HG03045 (cell line): ENCODE data around the gene HSF2.
"Not testable (repeated sequence)": the region's sequence is repeated elsewhere in the genome, so short reads cannot be mapped to it uniquely, and the experiment has no call there.

Source experiments
- ATAC-seq: cut with Tn5 transposase; IDR thresholded peaks from one replicate; pipeline ENCODE4 v1.9.1; 2021; ENCODE audit warnings: mild to moderate bottlenecking, moderate library complexity; ENCODE audit not compliant: unreplicated experiment

Gene HSF2

GRCh38 chr6:122452509-122452908 is 53.1 kb downstream of the HSF2 start:
- ATAC-seq: no peak

DNA sequence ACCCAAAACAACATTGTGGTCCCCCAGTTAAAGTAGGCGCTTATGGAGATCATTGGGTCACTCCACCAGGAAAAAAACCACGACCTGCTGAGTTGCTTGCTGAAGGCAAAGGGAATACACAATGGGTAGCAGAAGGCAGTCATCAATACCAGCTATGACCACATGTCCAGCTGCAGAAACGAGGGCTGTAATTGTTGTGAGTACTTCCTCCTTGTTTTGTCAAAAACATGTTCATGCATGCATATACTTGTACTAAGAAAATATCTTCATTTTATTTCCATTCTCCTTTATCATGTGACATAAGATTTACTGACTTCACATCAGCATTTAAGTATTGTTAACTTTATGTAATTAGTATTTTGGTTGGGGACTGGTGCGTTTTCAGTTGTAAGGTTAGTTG is 55.2 kb downstream of the HSF2 start:
- no peak for ATAC-seq

DNA sequence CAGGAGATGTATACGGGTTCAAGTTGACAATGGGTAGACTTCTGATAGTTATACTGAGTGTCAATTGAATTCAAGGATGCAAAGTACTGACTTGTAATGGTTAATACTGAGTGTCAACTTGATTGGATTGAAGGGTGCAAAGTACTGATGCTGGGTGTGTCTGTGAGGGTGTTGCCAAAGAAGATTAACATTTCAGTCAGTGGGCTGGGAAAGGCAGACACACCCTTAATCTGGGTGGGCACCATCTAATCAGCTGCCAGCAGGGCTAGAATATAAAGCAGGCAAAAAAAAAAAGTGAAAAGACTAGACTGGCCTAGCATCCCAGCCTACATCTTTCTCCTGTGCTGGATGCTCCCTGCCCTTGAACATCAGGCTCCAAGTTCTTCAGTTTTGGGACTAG is 55.7 kb downstream of the HSF2 start:
- ATAC-seq: not testable (repeated sequence)

- no peak for ATAC-seq
Observed at GRCh38 chr6:122458087-122458486, 58.6 kb downstream of the HSF2 start.

DNA sequence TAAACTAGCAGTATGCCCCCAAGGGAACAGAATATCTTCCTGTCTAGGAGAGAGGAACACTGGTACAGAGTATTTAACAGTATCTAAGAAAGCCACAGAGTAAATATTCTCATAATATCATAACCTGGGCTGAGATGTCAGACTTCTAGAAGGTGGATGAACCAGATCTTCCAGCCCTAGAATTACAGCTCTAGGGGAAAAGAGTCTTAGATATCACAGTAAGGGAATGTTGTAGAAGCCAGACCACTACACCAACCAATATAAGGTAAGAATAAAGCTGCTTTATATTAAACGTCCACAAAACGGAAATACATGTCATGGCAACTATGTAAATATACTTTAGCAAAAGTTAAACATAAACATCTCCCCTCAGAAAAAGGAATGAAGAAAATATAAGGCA is 59.8 kb downstream of the HSF2 start:
- no peak for ATAC-seq

DNA sequence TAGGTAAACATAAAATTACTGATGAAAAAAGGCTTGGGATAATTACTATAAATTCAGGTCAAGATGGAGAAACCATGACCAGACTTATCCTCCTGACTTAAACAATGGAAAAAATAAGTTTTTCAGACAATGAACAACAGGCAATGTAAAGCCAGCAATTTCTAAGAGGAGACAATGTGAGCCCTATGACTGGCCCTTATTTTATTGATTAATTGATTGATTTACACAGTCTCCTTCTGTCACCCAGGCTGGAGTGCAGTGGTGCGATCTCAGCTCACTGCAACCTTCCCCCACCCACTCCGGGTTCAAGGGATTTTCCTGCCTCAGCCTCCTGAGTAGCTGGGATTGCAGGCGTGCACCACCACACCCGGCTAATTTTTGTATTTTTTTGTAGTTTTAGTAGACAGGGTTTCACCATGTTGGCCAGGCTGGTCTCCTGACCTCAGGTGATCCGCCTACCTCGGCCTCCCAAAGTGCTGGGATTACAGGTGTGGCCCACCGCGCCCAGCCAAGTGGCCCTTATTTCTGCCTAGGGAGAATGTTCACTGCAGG is 60.5 kb downstream of the HSF2 start:
- ATAC-seq: not testable (repeated sequence)

- no peak for ATAC-seq
Observed at GRCh38 chr6:122461885-122462284, 62.4 kb downstream of the HSF2 start.

GRCh38 chr6:122471107-122472021 is 71.9 kb downstream of the HSF2 start, which contains the start of gene SERINC1:
TSS of gene SERINC1 (minus strand) at chr6:122471807. CDS start at chr6:122471737, 70 bp downstream.
- peak; percentile 99 for ATAC-seq

GRCh38 chr6:122472022-122472340 is 72.5 kb downstream of the HSF2 start:
- ATAC-seq: peak; percentile 48

DNA sequence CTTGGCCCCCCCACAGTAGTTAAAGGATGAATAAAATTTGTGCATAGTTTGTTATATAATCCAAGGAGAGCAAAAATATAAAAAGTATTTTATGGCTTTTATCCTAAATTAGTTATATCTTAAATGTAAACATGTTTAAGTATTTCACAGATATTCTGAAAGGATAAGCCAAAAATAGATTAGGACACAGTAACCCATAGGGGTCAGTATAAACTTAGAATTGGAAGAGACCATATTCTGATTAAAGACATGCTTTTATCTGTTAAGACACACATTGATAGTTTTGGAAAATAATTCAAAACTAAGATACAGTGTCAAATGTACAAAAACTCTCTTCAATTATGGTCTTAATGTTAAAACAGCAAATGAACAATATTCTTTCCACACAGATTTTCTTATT is 76.7 kb downstream of the HSF2 start:
- ATAC-seq: no peak

DNA sequence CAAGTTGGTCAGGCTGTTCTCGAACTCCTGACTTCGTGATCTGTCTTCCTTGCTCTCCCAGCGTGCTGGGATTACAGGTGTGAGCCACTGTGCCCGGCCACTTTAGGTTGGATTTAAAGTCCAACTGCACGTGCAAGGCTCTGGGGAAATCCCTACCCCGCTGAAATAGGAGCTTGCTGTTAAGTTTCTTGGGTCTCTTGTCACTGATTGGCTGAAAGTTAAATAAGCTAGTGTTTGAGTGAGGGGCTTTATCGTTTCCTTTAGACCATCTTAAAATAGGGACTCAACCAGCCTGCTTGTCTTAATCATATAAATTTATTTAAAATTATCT is 83.3 kb downstream of the HSF2 start:
- no peak for ATAC-seq
